H9 (cell line): ENCODE measurements around the gene SRL. TPM values are rescaled to one million over a fixed set of nuclear protein-coding genes. Genes with fewer than 3 reads are reported as not detected.
A peak's percentile ranks its signal among the peaks of the same experiment; 100 is the strongest.

Source experiments
- DNase-seq: peaks from one replicate; pipeline ENCODE4 v3.0.0-alpha.2; 2017
- H2AFZ ChIP-seq: one replicate; pipeline ENCODE4 v1.6.1; 2013; ENCODE audit warnings: mild to moderate bottlenecking, low read length, control low read depth, moderate library complexity
- H2AK5ac ChIP-seq: 2 replicates; pipeline ENCODE4 v1.6.1; 2013; ENCODE audit warnings: low read length, control low read depth, mixed read lengths; ENCODE audit not compliant: insufficient read length
- H2BK120ac ChIP-seq: one replicate; pipeline ENCODE4 v1.6.1; 2013; ENCODE audit warnings: low read depth, mild to moderate bottlenecking, low read length, control low read depth, inconsistent platforms; ENCODE audit not compliant: poor library complexity, severe bottlenecking
- H2BK12ac ChIP-seq: 2 replicates; pipeline ENCODE4 v1.6.1; 2013; ENCODE audit warnings: low read length, control low read depth, mixed read lengths, low read depth; ENCODE audit not compliant: insufficient read length
- H2BK15ac ChIP-seq: 2 replicates; pipeline ENCODE4 v1.6.1; 2013; ENCODE audit warnings: low read depth, low read length, control low read depth
- H2BK20ac ChIP-seq: one replicate; pipeline ENCODE4 v1.6.1; 2013; ENCODE audit warnings: low read depth, mild to moderate bottlenecking, low read length, control low read depth, inconsistent platforms; ENCODE audit not compliant: poor library complexity, severe bottlenecking
- H2BK5ac ChIP-seq: 2 replicates; pipeline ENCODE4 v1.6.1; 2013; ENCODE audit warnings: low read length, control low read depth, mixed read lengths; ENCODE audit not compliant: insufficient read length
- H3K14ac ChIP-seq: 2 replicates; pipeline ENCODE4 v1.6.1; 2013; ENCODE audit warnings: low read length, control low read depth; ENCODE audit not compliant: insufficient read depth
- H3K18ac ChIP-seq: 2 replicates; pipeline ENCODE4 v1.6.1; 2013; ENCODE audit warnings: low read depth, mild to moderate bottlenecking, mixed read lengths, low read length, control low read depth; ENCODE audit not compliant: insufficient read length
- H3K23ac ChIP-seq: 2 replicates; pipeline ENCODE4 v1.6.1; 2013; ENCODE audit warnings: low read length, control low read depth, mixed read lengths, low read depth; ENCODE audit not compliant: insufficient read length
- H3K23me2 ChIP-seq: 2 replicates; pipeline ENCODE4 v1.6.1; 2013; ENCODE audit warnings: low read depth, mild to moderate bottlenecking, mixed read lengths, low read length, control low read depth; ENCODE audit not compliant: insufficient read length, poor library complexity, severe bottlenecking
- H3K27ac ChIP-seq: 2 replicates; pipeline ENCODE4 v1.5.1; 2013; ENCODE audit warnings: low read length, control low read depth, mixed read lengths, low read depth; ENCODE audit not compliant: insufficient read length
- H3K27me3 ChIP-seq: 2 replicates; pipeline ENCODE4 v1.6.1; 2013; ENCODE audit warnings: low read length, control low read depth, inconsistent platforms; ENCODE audit not compliant: insufficient read depth
- H3K4ac ChIP-seq: 2 replicates; pipeline ENCODE4 v1.6.1; 2013; ENCODE audit warnings: low read depth, mild to moderate bottlenecking, control low read depth, inconsistent platforms, low read length, moderate library complexity
- H3K4me1 ChIP-seq: 2 replicates; pipeline ENCODE4 v1.6.1; 2013; ENCODE audit warnings: low read length, control low read depth, inconsistent platforms; ENCODE audit not compliant: insufficient read depth
- H3K4me2 ChIP-seq: 2 replicates; pipeline ENCODE4 v1.6.1; 2013; ENCODE audit warnings: low read length, control low read depth, mixed read lengths; ENCODE audit not compliant: insufficient read length, insufficient read depth
- H3K56ac ChIP-seq: 2 replicates; pipeline ENCODE4 v1.6.1; 2013; ENCODE audit warnings: low read depth, mild to moderate bottlenecking, mixed read lengths, low read length, control low read depth; ENCODE audit not compliant: insufficient read length
- H3K79me1 ChIP-seq: 2 replicates; pipeline ENCODE4 v1.6.1; 2013; ENCODE audit warnings: low read depth, mild to moderate bottlenecking, moderate library complexity, low read length, control low read depth, inconsistent platforms; ENCODE audit not compliant: insufficient read depth, poor library complexity, severe bottlenecking
- H3K79me2 ChIP-seq: 2 replicates; pipeline ENCODE4 v1.6.1; 2013; ENCODE audit warnings: low read length, control low read depth, inconsistent platforms; ENCODE audit not compliant: insufficient read depth
- H3K9ac ChIP-seq: 2 replicates; pipeline ENCODE4 v1.6.1; 2013; ENCODE audit warnings: low read length, control low read depth, mixed read lengths; ENCODE audit not compliant: insufficient read length; ENCODE audit errors: extremely low read depth
- H3K9me3 ChIP-seq: one replicate; pipeline ENCODE4 v1.6.1; 2013; ENCODE audit warnings: low read depth, low read length, inconsistent platforms; ENCODE audit not compliant: control insufficient read depth
- H3T11ph ChIP-seq: one replicate; pipeline ENCODE4 v1.6.1; 2013; ENCODE audit warnings: mild to moderate bottlenecking, low read length, control low read depth, inconsistent platforms
- H4K20me1 ChIP-seq: one replicate; pipeline ENCODE4 v1.6.1; 2013; ENCODE audit not compliant: control insufficient read depth, insufficient read length, insufficient read depth
- H4K5ac ChIP-seq: 2 replicates; pipeline ENCODE4 v1.6.1; 2013; ENCODE audit warnings: low read depth, mild to moderate bottlenecking, mixed read lengths, low read length, control low read depth; ENCODE audit not compliant: insufficient read length
- H4K8ac ChIP-seq: replicated peaks from 2 replicates; pipeline ENCODE4 v1.6.1; 2013; ENCODE audit warnings: low read length, control low read depth, mixed read lengths, low read depth; ENCODE audit not compliant: insufficient read length
- H4K91ac ChIP-seq: 2 replicates; pipeline ENCODE4 v1.6.1; 2013; ENCODE audit warnings: low read depth, mild to moderate bottlenecking, moderate library complexity, mixed read lengths, low read length, control low read depth; ENCODE audit not compliant: insufficient read length
- H3K27ac Mint-ChIP-seq, 3 experiments: 2 replicates in 2 of 3; 3 replicates in 1 of 3; pipeline ENCODE4 v1.8.0; 2020 to 2021; ENCODE audit warnings: mixed read lengths in 3 of 3, mild to moderate bottlenecking in 1 of 3, moderate library complexity in 1 of 3
- H3K27me3 Mint-ChIP-seq: 2 replicates; pipeline ENCODE4 v1.8.0; 2021; ENCODE audit warnings: low read depth, mild to moderate bottlenecking, moderate library complexity, mixed read lengths
- H3K36me3 Mint-ChIP-seq, 3 experiments: 2 replicates in 2 of 3; 3 replicates in 1 of 3; pipeline ENCODE4 v1.8.0; 2020 to 2021; ENCODE audit warnings: low read depth in 3 of 3, mixed read lengths in 3 of 3; ENCODE audit not compliant: insufficient read depth in 1 of 3
- H3K4me1 Mint-ChIP-seq, 2 experiments: 2 replicates each; pipeline ENCODE4 v1.8.0; 2020; ENCODE audit warnings: mixed read lengths in 2 of 2
- H3K4me3 Mint-ChIP-seq, 2 experiments: 2 replicates in 1 of 2; 3 replicates in 1 of 2; pipeline ENCODE4 v1.8.0; 2020 to 2021; ENCODE audit warnings: mild to moderate bottlenecking in 2 of 2, mixed read lengths in 2 of 2, moderate library complexity in 1 of 2
- H3K9me3 Mint-ChIP-seq, 2 experiments: 2 replicates in 1 of 2; 3 replicates in 1 of 2; pipeline ENCODE4 v1.8.0; 2020; ENCODE audit warnings: mild to moderate bottlenecking in 2 of 2, mixed read lengths in 2 of 2, moderate library complexity in 1 of 2
- WGBS: extraction: QIAGEN DNeasy Blood & Tissue Kit; methylation state at CpG from one replicate; pipeline ENCODE4 v1.1.7; 2013; ENCODE audit warnings: missing lambda C conversion rate, low lambda C conversion rate, mixed read lengths; ENCODE audit not compliant: insufficient read length; ENCODE audit errors: extremely low coverage; 5-methylcytosine and 5-hydroxymethylcytosine counted together
- long read RNA-seq: library from polyadenylated mRNA; unstranded; transcript quantifications from one replicate; pipeline ENCODE4 v2.0.0, GENCODE V29; 2020
- total RNA-seq: library from RNA; stranded (reverse); gene quantifications from 2 replicates; pipeline ENCODE4 v1.2.1, GENCODE V29; 2021
- TF ChIP-seq, protein P1 (sequence below): fragments of 200-600 bp; sonication (generic); conservative IDR thresholded peaks from 3 replicates; pipeline ENCODE4 v1.8.0; 2021; ENCODE audit warnings: antibody characterized with exemption, mild to moderate bottlenecking

The SRL gene
- not detected in 2 replicates for total RNA-seq
- long read RNA-seq = 0 reads

DNA sequence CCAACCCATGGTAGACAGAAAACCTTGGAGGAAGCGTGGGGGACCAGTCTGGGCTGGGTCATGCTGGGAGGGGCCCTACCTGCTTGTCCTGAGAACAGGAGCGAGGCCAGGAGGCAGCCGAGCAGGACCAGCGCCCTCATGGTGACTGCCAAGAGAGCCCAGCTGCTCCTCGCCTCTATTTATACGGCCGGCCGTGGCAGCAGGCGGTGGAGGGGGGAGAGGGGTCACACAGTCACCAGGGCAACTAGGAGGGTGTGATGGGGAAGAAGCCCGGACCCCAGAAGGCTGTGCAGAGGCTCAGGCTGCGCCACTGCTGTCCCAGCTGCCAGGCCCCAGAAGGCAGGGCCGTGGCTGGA lies at the start of gene SRL:
Gene SRL, minus strand, starts transcription at position 153 of the 356 bp plus-strand sequence. Its CDS starts 13 bp downstream, at position 140.
- no CpG with 5 or more reads among the region's 12 CpGs for WGBS
- no peak within 1 kb of the TSS for H2AFZ ChIP-seq
- DNase-seq = no peak

More for the DNA sequence above, at the start of gene SRL:
- Histone ChIP-seq H4K5ac (no peak within 1 kb of the TSS), H3K27ac (no peak within 1 kb of the TSS), H2BK12ac (no peak within 1 kb of the TSS), H3K79me2 (no peaks in the 10 kb centered on the region), H3K23ac (no peak within 1 kb of the TSS), H4K91ac (no peak within 1 kb of the TSS), H2BK20ac (no peak within 1 kb of the TSS), H4K8ac (no peak within 1 kb of the TSS), H3K18ac (no peak within 1 kb of the TSS), H3K14ac (peak within 1 kb of the TSS; percentile 46; the same call in 1 of the 2 replicates), H3K79me1 (no peaks in the 10 kb centered on the region), H3K9ac (no peak within 1 kb of the TSS), H2BK15ac (no peak within 1 kb of the TSS), H3K4me2 (no peak within 1 kb of the TSS), H4K20me1 (no peaks in the 10 kb centered on the region), H3K4me1 (no peaks in the 10 kb centered on the region), H3T11ph (no peak within 1 kb of the TSS), H3K27me3 (no peaks in the 10 kb centered on the region), H3K56ac (no peak within 1 kb of the TSS), H3K4ac (no peak within 1 kb of the TSS), H2BK120ac (no peak within 1 kb of the TSS), H3K9me3 (no peaks in the 10 kb centered on the region), H2BK5ac (no peak within 1 kb of the TSS), H3K23me2 (no peaks in the 10 kb centered on the region), H2AK5ac (no peak within 1 kb of the TSS)
- H3K9me3 Mint-ChIP-seq = peaks cover 7 to 12% of the 10 kb centered on the region in 2 experiments; a peak in 4 of 5 replicates
- H3K36me3 Mint-ChIP-seq = peaks cover 3 to 11% (median 10%) of the 10 kb centered on the region in 3 experiments
- peaks cover 5% of the 10 kb centered on the region for H3K27me3 Mint-ChIP-seq
- TF ChIP-seq, protein P1, sequence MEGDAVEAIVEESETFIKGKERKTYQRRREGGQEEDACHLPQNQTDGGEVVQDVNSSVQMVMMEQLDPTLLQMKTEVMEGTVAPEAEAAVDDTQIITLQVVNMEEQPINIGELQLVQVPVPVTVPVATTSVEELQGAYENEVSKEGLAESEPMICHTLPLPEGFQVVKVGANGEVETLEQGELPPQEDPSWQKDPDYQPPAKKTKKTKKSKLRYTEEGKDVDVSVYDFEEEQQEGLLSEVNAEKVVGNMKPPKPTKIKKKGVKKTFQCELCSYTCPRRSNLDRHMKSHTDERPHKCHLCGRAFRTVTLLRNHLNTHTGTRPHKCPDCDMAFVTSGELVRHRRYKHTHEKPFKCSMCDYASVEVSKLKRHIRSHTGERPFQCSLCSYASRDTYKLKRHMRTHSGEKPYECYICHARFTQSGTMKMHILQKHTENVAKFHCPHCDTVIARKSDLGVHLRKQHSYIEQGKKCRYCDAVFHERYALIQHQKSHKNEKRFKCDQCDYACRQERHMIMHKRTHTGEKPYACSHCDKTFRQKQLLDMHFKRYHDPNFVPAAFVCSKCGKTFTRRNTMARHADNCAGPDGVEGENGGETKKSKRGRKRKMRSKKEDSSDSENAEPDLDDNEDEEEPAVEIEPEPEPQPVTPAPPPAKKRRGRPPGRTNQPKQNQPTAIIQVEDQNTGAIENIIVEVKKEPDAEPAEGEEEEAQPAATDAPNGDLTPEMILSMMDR = no peak
- no peak within 1 kb of the TSS for H3K4me3 Mint-ChIP-seq
- peaks cover 23 to 33% of the 10 kb centered on the region in 2 experiments for H3K4me1 Mint-ChIP-seq
- H3K27ac Mint-ChIP-seq = peak within 1 kb of the TSS in 1 of 3 experiments; percentile 45; a peak in 3 of 7 replicates
